ENCODE results near the gene CDH15. TPM values are rescaled to one million over a fixed set of nuclear protein-coding genes. Genes with fewer than 3 reads are reported as not detected.
A peak's percentile ranks its signal among the peaks of the same experiment; 100 is the strongest.

Gene CDH15
- total and polyA plus RNA-seq, 2 of the 13 experiments (the other 11 are each of a cell fraction or from before 2014, with no cell fraction given): 0.74 to 2.2 TPM

DNA sequence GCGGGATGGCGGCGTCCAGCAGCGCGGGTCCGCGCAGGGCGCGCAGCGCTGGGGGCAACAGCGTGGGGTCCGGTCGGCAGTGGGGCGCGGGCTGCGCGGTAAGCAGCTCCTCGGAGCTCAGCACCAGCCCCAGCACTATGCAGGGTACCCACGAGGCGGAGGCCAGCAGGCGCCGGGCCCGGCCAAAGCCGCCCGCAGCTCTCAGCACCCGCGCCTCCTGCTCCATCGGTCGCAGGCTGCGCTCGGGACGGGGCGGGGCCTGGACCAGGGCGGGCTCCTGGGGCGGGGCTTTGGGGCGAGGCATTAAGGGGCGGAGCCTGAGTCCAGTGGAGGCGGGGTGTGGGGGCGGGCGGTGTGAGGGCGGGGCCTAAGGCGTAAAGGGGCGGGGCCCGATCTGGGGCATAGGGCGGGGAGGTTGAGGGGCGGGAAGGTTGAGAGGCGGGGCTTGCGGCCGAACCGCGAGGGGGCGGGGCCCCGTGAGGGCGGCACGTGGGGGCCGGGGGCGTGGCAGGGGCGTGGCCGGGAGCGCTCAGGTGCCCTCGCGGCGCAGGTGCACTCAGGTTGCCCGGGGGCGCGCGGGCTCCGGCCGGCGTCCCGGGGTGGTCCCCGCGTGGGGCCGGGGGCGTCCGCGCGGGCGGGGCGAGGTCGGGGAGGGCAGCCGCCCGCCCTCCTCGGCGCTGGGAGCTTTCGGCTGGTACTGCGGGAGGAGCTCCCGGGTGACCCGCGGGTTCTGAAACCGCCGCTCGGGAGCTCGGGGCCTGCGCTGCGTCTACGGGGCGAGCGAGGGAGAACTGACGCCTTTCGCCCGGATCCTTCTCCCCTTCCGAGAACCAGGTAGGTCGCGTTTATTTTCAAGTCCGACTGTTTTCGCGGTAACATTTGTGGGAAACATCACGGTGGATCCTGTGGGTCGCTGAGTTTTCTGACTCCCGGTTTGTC is 30.2 kb downstream of the CDH15 start (continued):
- TF ChIP-seq, protein P1, sequence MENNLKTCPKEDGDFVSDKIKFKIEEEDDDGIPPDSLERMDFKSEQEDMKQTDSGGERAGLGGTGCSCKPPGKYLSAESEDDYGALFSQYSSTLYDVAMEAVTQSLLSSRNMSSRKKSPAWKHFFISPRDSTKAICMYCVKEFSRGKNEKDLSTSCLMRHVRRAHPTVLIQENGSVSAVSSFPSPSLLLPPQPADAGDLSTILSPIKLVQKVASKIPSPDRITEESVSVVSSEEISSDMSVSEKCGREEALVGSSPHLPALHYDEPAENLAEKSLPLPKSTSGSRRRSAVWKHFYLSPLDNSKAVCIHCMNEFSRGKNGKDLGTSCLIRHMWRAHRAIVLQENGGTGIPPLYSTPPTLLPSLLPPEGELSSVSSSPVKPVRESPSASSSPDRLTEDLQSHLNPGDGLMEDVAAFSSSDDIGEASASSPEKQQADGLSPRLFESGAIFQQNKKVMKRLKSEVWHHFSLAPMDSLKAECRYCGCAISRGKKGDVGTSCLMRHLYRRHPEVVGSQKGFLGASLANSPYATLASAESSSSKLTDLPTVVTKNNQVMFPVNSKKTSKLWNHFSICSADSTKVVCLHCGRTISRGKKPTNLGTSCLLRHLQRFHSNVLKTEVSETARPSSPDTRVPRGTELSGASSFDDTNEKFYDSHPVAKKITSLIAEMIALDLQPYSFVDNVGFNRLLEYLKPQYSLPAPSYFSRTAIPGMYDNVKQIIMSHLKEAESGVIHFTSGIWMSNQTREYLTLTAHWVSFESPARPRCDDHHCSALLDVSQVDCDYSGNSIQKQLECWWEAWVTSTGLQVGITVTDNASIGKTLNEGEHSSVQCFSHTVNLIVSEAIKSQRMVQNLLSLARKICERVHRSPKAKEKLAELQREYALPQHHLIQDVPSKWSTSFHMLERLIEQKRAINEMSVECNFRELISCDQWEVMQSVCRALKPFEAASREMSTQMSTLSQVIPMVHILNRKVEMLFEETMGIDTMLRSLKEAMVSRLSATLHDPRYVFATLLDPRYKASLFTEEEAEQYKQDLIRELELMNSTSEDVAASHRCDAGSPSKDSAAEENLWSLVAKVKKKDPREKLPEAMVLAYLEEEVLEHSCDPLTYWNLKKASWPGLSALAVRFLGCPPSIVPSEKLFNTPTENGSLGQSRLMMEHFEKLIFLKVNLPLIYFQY (CRISPR knock-in tag; IDR thresholded peaks at IDR 0.05; ENCODE audit: borderline replicate concordance): no peak
- TF ChIP-seq CREB1 (IDR thresholded peaks at IDR 0.05) (no peak), CREB1 (CRISPR knock-in tag; IDR thresholded peaks at IDR 0.05) (no peak), DNMT3B (CRISPR knock-in tag; conservative IDR thresholded peaks at IDR 0.05) (no peak), ZBTB7A (CRISPR knock-in tag; IDR thresholded peaks at IDR 0.05) (no peak), ZNF747 (CRISPR knock-in tag; IDR thresholded peaks at IDR 0.05; ENCODE audit: borderline replicate concordance) (no peak), PHF8 (CRISPR knock-in tag; IDR thresholded peaks at IDR 0.05) (peak; percentile 50; the same call in 1 of the 2 replicates), ZNF720 (CRISPR knock-in tag; IDR thresholded peaks at IDR 0.05) (no peak), MZF1 (CRISPR knock-in tag; IDR thresholded peaks at IDR 0.05; ENCODE audit: borderline replicate concordance) (no peak), ZNF296 (CRISPR knock-in tag; conservative IDR thresholded peaks at IDR 0.05) (no peak), ZKSCAN8 (CRISPR knock-in tag; IDR thresholded peaks at IDR 0.05; ENCODE audit: borderline replicate concordance) (no peak), ZBTB20 (CRISPR knock-in tag; IDR thresholded peaks at IDR 0.05; ENCODE audit: borderline replicate concordance, low read depth) (no peak), CBX5 (CRISPR knock-in tag; IDR thresholded peaks at IDR 0.05; ENCODE audit: borderline replicate concordance) (no peak), SP4 (CRISPR knock-in tag; IDR thresholded peaks at IDR 0.05) (peak; percentile 80), KDM4B (CRISPR knock-in tag; IDR thresholded peaks at IDR 0.05) (no peak), U2AF1 (optimal IDR thresholded peaks at IDR 0.05; ENCODE audit: low read depth, low read length) (no peak), CCDC6 (CRISPR knock-in tag; IDR thresholded peaks at IDR 0.05) (peak; percentile 54; the same call in 1 of the 2 replicates), HNRNPUL1 (IDR thresholded peaks at IDR 0.05; ENCODE audit: low read depth, low read length) (no peak), SP1 (IDR thresholded peaks at IDR 0.05) (no peak), SP1 (CRISPR knock-in tag; IDR thresholded peaks at IDR 0.05) (peak; percentile 77), TOPORS (CRISPR knock-in tag; IDR thresholded peaks at IDR 0.05) (no peak), RAD51 (IDR thresholded peaks at IDR 0.05; ENCODE audit: borderline replicate concordance) (no peak)
- TF ChIP-seq, protein P2, sequence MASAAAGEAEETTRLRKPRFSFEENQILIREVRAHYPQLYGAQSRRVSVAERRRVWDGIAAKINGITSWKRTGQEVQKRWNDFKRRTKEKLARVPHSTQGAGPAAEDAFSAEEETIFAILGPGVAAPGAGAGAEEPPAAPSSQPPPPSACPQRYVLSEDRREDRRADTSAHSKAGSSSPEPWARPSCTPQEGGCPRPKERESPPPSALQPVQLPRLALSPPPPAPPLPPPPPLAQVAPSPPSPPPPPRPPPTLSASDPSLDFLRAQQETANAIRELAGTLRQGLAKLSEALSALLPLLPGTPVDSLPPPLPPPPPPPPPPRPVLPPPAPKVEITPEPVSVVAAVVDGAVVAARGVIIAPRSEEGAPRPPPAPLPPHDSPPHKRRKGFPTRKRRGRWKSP (CRISPR knock-in tag; IDR thresholded peaks at IDR 0.05): no peak; the same call in 1 of the 2 replicates
- TF ChIP-seq, protein P3, sequence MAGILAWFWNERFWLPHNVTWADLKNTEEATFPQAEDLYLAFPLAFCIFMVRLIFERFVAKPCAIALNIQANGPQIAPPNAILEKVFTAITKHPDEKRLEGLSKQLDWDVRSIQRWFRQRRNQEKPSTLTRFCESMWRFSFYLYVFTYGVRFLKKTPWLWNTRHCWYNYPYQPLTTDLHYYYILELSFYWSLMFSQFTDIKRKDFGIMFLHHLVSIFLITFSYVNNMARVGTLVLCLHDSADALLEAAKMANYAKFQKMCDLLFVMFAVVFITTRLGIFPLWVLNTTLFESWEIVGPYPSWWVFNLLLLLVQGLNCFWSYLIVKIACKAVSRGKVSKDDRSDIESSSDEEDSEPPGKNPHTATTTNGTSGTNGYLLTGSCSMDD (CRISPR knock-in tag; IDR thresholded peaks at IDR 0.05): no peak
